GM19324 (cell line): ENCODE measurements around the gene AATF.
"Not testable (repeated sequence)": the region's sequence is repeated elsewhere in the genome, so short reads cannot be mapped to it uniquely, and the experiment has no call there.

Experiments used
- ATAC-seq: cut with Tn5 transposase; IDR thresholded peaks from one replicate; pipeline ENCODE4 v1.9.1; 2021; ENCODE audit warnings: mild to moderate bottlenecking, moderate library complexity; ENCODE audit not compliant: unreplicated experiment, low FRiP score

AATF gene

GRCh38 chr17:37067555-37068111, 118.9 kb downstream of the AATF start:
- ATAC-seq, result no peak

DNA sequence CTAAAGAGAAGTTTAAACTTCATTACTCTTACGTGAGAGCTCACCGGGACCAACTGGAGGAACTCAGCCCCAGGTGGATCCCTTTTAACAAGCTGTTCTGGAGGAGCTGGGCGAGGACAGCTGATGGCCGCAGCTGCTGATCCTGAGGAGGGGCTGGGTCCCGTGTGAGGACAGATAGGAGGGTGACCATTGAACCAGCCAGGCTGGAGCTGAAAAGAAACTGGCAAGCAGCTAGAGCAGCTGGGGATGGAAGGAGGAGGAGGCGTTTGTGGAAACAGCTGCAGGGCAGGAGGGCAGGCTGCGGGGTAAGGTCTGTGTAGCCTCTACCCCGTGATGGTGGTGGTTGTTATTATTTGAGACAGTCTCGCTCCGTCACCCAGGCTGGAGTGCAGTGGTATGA, 119.5 kb downstream of the AATF start:
- no peak for ATAC-seq

DNA sequence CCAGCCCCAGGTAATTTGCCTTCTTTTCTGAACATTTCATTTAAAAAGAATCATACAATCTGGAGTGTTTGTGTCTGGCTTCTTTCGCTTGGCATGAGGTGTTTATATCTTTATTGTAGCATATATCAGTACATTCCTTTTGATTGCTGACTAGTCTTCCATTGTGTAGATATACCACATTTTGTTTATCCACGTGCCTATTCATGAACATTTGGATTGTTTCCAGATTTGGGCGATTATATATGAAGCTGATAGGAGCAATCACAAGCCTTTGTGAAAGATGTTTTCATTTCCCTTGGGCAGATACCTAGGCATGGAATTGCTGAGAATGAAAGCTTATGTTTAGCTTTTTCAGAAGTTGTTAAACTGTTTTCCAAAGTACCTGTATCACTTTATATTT, 120.3 kb downstream of the AATF start:
- ATAC-seq, result no peak

- not testable (repeated sequence) for ATAC-seq
Observed at GRCh38 chr17:37073464-37073863, 124.7 kb downstream of the AATF start.

GRCh38 chr17:37079065-37079708, 130.4 kb downstream of the AATF start:
- ATAC-seq, result no peak

GRCh38 chr17:37079735-37080134, 131.0 kb downstream of the AATF start:
- ATAC-seq, result no peak

DNA sequence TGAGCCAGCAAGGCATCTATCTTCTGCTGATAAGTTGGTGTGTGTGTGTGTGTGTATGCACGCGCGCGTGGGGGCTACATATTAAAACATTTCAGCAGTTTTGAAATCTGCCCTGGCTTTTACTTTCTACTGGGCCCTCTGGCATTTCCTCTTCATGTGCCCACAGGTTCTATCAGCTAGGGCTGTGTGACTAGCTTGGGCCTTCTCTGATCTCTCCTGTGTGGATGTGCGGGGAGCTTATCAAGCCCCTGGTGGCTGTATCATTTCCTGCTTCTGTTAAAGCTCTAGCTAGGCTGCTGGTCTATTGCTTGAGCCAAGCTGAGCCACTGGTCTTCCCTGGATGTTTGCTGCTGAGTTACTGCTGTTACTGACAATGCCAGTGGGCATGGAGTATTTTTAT, 132.5 kb downstream of the AATF start:
- ATAC-seq, result no peak

GRCh38 chr17:37082311-37082860, 133.6 kb downstream of the AATF start:
- ATAC-seq, result no peak

DNA sequence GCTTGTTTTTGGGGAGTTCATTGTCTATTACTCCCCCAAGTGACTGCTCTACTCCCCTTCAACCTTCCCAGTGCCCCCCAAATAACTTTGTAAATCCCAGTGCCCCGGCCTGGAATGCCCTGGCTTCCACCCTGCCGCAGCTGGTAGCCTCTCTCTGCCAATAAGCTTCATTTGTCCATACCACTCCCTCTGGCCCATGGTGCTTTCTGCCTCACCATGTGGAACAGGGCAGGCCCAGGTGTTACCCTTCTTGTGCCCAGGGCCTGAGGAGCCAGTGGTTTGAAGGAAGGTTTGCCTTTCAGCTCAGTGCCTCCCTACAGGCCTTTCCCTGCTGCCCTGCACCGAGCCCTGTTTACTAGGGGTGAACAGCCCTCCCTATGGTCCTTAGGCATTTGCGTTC, 134.2 kb downstream of the AATF start:
- ATAC-seq, result no peak

DNA sequence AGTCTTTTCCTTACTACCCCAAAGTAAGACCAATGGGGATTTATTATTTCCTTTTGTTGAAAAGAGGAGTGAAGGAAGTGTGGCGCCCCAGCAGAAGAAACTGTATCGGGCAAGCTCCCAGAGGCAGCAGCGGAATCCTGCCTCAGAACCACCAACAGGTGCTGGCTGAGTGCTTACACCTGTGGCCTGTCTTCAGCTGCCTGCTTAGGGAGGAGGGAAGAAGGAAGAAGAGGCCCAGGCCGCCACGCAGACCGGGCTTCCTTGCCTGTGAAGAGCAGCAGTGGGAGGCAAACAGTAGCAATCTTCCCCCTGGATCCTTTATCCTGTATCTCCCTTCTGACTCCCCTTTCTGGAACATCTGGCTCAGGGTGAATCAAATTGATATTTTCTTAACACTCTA, 134.7 kb downstream of the AATF start:
- no peak for ATAC-seq

- ATAC-seq, result no peak
Observed at GRCh38 chr17:37084372-37084771, 135.6 kb downstream of the AATF start.

DNA sequence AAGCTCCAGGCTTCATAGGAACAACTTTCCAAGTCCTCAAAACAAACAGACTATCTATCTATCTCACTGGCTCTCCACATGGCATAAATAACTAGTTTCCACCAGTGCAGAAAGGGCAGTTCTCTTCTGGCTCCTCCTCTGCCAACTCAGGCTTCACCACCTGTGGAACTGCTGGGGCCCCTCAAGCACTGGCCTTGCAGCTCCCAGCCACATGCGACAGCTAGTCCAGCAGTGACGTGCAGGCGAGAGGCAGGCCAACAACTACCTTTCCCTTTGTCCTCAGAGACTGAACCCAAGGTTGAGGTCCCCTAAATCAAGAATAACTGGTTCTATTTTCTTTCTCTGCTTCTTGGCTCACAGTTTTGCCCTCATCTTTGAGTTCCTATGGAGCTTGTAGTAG, 137.6 kb downstream of the AATF start:
- no peak for ATAC-seq

DNA sequence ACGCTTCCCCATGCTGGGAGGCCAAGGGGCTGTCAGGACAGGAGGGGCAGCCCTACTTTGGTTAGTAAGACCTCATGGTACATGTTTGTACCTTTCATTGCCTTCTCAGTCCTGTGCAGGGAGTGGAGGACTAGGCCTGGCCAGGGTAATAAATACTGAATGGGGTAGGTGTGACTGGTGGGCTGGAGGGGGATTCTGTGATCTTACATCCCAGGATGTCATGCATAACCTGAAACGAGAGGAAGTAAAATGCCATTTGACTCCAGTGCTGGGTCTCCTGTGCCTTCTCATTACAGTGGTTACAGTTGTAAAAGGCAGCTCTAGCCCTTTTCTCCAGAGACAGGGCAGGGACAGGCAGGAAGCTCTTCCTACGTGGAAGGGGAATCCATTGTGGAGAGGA, 138.2 kb downstream of the AATF start:
- ATAC-seq, result no peak

GRCh38 chr17:37087683-37088082, 138.9 kb downstream of the AATF start:
- no peak for ATAC-seq

DNA sequence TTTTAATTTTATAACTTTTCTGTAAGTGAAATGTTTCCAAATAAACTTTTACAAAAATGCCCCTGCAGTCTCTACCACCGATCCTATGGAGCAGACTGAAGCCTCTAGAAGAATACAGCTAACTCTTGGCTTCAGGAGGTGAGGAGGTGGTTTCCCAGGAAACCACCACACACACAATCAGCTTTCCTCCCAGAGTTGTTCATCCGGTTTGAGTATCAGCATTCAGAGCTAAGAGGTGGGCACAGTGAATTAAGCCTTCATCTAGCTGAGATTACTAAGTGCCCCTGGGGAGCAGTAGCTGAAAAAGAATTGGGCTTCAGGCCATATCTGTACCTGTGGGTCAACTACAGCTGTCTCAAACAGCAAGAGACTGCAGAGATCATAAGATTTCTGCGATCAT, 139.7 kb downstream of the AATF start:
- no peak for ATAC-seq

DNA sequence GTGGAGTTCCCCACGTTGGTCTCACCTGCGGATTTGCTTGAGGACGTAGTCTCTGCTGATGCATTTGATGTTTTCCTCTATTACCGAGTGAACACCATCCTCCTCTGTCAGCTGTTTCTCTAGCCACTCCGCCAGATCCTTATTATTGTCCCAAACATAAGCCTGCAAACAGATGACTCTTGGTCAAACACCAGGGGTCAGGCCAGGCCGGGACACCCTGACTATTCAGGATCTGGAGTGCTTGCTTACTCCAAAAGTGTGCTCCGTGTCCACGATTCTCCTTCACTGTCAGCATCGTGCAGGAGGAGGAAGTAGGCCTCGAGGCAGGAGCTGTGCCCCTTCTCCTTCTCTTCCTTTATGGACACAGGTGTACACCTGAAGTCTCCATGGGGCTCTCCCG, 140.2 kb downstream of the AATF start:
- no peak for ATAC-seq

DNA sequence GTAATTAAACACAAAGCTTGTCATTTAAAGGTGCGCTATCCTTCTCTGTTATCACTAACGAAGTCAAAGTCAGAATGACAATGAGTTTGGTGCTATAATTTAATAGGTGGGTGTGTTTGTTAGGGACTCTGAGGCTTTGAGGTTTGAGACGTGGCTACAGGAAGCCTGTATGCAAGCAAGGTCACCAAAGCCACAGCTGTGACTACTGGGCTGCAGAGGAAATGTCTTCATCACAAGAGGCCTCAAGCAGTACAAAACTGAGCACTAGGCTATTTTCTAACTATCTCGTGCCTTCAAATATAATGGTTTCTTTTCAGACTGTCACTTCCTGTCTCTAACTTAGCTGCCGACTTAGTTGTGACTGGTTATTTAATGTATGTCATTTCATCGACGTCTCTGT, 141.2 kb downstream of the AATF start:
- ATAC-seq, result no peak

GRCh38 chr17:37090941-37091340, 142.2 kb downstream of the AATF start:
- no peak for ATAC-seq

DNA sequence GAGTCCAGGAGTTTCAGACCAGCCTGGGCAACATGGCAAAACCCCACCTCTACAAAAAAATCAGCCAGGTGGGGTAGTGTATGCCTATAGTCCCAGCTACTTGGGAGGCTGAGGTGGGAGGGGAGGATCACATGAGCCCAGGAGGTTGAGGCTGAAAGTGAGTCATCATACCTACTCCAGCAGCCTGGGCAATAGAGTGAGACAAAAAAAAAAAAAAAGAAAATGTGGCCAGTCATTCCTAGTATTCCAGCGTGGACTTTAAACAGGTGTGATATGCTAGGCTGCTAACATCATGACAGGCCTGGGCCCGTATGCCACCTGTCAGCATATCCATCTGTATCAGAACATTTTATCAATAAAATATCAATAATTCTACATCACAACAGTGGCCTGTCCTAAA, 143.3 kb downstream of the AATF start:
- no peak for ATAC-seq

DNA sequence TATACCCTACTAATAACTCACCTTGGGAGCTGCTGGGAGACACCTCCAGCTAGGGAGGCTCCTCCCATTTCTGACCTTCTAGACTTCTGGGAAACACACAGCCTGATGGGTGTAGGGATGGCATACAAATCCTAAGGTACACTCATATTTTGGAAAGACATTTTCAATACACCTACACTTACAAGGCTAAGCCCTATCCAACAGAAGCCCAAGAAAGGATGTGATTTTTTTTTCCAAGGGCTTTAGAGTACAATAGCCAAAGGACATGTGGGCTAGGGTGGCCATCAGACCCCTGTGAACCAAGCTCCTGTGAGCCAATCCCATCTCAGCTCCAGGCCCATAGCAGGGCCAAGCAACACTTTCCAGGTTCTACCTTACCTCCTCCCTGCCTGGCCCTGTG, 143.9 kb downstream of the AATF start:
- no peak for ATAC-seq

DNA sequence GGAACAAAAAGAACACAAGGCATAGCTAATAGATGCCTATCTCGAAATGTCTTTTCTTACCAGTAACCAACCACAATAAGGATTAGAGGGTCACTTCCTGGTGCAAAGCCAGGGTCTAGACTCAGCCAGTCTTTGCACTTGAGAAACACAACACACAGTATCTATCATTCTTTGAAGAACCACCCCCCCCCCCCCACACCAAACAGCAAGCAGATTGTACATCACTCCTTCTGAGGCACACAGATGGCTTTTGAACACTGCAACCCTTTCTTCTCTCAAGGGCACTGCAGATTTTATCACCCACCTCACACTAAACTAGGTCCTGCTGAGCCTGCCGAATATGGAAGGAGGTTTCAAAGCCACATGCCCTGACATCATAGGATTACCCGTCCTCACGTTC, 145.6 kb downstream of the AATF start:
- ATAC-seq, result no peak

- no peak for ATAC-seq
Observed at GRCh38 chr17:37096071-37096470, 147.3 kb downstream of the AATF start.
